Panc1 (cell line): ENCODE results near the gene ZNF593. TPM values are rescaled to one million over a fixed set of nuclear protein-coding genes. Genes with fewer than 3 reads are reported as not detected.

Source experiments
- ATAC-seq: fragments of 200-7000 bp; cut with Tn5 transposase; 2 replicates; pipeline ENCODE4 v1.9.1; 2020; ENCODE audit warnings: mild to moderate bottlenecking, moderate library complexity
- BruUV-seq: library from RNA; stranded (reverse); fragments of 400-500 nt; replicated peaks from 2 replicates; lab custom pipeline; 2021; lab: Mats Ljungman, UMichigan
- CTCF ChIA-PET: fragments of 300-600 bp; sonication (Branson Sonifier 250); formaldehyde crosslinking; loops from one replicate; lab custom pipeline; 2022; ENCODE audit warnings: antibody characterized with exemption; lab: Charles Lee
- POLR2A ChIA-PET: fragments of 300-600 bp; sonication (Branson Sonifier 250); formaldehyde crosslinking; loops from one replicate; lab custom pipeline; 2022; ENCODE audit warnings: antibody characterized with exemption; lab: Charles Lee
- DNase-seq: peaks from one replicate; pipeline ENCODE4 v3.0.0-alpha.2; 2010; ENCODE audit warnings: low read depth, low spot score
- H3K27ac ChIP-seq: 2 replicates; pipeline ENCODE4 v1.5.1; 2011; ENCODE audit warnings: mild to moderate bottlenecking, low read length, inconsistent platforms
- H3K27me3 ChIP-seq: fragments of 200-500 bp; sonication (Bioruptor generic); 2 replicates; pipeline ENCODE4 v1.6.0; 2014; ENCODE audit warnings: low read length, inconsistent platforms; ENCODE audit not compliant: control insufficient read depth, insufficient read depth
- H3K36me3 ChIP-seq: fragments of 200-500 bp; sonication (Bioruptor generic); 2 replicates; pipeline ENCODE4 v1.5.1; 2014; ENCODE audit warnings: inconsistent platforms, mild to moderate bottlenecking, low read length, moderate library complexity; ENCODE audit not compliant: control insufficient read depth, insufficient read depth
- H3K4me1 ChIP-seq: 2 replicates; pipeline ENCODE4 v1.5.1; 2011; ENCODE audit warnings: inconsistent platforms, mild to moderate bottlenecking, low read length, moderate library complexity; ENCODE audit not compliant: control insufficient read depth, insufficient read depth
- H3K4me3 ChIP-seq, 2 experiments: 2 replicates each; pipeline ENCODE4 v1.5.1; 2011 to 2012; ENCODE audit warnings: low read depth in 2 of 2, low read length in 2 of 2, mild to moderate bottlenecking in 2 of 2, inconsistent platforms in 1 of 2, moderate library complexity in 1 of 2
- H3K9me3 ChIP-seq: fragments of 200-500 bp; sonication (Bioruptor generic); 2 replicates; pipeline ENCODE4 v1.5.1; 2014; ENCODE audit warnings: low read depth, mild to moderate bottlenecking, inconsistent platforms, low read length, moderate library complexity; ENCODE audit not compliant: control insufficient read depth, insufficient read depth
- POLR2AphosphoS5 ChIP-seq: IDR thresholded peaks from 2 replicates; pipeline ENCODE4 v1.6.1; 2012; ENCODE audit warnings: mild to moderate bottlenecking, low read depth, low read length, moderate library complexity
- REST ChIP-seq, 2 experiments: IDR thresholded peaks; 2 replicates each; pipeline ENCODE4 v1.6.1; 2011 to 2012; ENCODE audit warnings: low read depth in 2 of 2, control low read depth in 1 of 2, low read length in 1 of 2, mild to moderate bottlenecking in 1 of 2, moderate library complexity in 1 of 2; ENCODE audit not compliant: insufficient read depth in 1 of 2
- SIN3A ChIP-seq: IDR thresholded peaks from 2 replicates; pipeline ENCODE4 v1.6.1; 2012; ENCODE audit warnings: low read depth, mild to moderate bottlenecking, low read length, moderate library complexity, borderline replicate concordance; ENCODE audit not compliant: insufficient read depth
- TCF7L2 ChIP-seq: IDR thresholded peaks from 2 replicates; pipeline ENCODE4 v1.6.1; 2011; ENCODE audit warnings: mild to moderate bottlenecking, low read depth, low read length, inconsistent platforms
- in situ Hi-C: cut with HindIII; loops from 2 replicates; pipeline ENCODE4 v1.10.0; 2016; ENCODE audit warnings: low sequenced_read_pairs, low pct_unique_long_range_greater_than_20kb
- intact Hi-C: fragments of 100-400 bp; cut with micrococcal nuclease; formaldehyde crosslinking; loops from one replicate; pipeline ENCODE4 v1.10.0; 2022; ENCODE audit not compliant: unreplicated experiment
- total RNA-seq: library from RNA; stranded (reverse); gene quantifications from one replicate; pipeline ENCODE4 v1.2.1, GENCODE V29; 2021; ENCODE audit not compliant: unreplicated experiment
- TF ChIP-seq, protein P1 (sequence below): fragments of 450-650 bp; IDR thresholded peaks from 2 replicates; pipeline ENCODE4 v1.5.1; 2017; ENCODE audit warnings: mild to moderate bottlenecking

ZNF593 gene
- total RNA-seq, 1 experiment from 2014 or later = 108 TPM

- DNase-seq = no peak
- H3K4me1 ChIP-seq = peaks cover 1% of the 10 kb centered on the region
- ChIA-PET POLR2A (no interaction called here), CTCF (no interaction called here)
- no peaks in the 10 kb centered on the region for H3K36me3 ChIP-seq
- ATAC-seq = no peak
- TF ChIP-seq POLR2AphosphoS5 (no peak), SIN3A (no peak), REST (IDR thresholded peaks at IDR 0.05; ENCODE audit: insufficient read depth in 1 of 2, low read depth in 2 of 2, low read length in 1 of 2) (no peak), TCF7L2 (no peak)
- TF ChIP-seq, protein P1, sequence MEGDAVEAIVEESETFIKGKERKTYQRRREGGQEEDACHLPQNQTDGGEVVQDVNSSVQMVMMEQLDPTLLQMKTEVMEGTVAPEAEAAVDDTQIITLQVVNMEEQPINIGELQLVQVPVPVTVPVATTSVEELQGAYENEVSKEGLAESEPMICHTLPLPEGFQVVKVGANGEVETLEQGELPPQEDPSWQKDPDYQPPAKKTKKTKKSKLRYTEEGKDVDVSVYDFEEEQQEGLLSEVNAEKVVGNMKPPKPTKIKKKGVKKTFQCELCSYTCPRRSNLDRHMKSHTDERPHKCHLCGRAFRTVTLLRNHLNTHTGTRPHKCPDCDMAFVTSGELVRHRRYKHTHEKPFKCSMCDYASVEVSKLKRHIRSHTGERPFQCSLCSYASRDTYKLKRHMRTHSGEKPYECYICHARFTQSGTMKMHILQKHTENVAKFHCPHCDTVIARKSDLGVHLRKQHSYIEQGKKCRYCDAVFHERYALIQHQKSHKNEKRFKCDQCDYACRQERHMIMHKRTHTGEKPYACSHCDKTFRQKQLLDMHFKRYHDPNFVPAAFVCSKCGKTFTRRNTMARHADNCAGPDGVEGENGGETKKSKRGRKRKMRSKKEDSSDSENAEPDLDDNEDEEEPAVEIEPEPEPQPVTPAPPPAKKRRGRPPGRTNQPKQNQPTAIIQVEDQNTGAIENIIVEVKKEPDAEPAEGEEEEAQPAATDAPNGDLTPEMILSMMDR = no peak
- no peak overlapping the region for H3K27ac ChIP-seq
- no peaks in the 10 kb centered on the region for H3K9me3 ChIP-seq
- in situ Hi-C loops = no loop called here
- intact Hi-C loops = no loop called here
- H3K27me3 ChIP-seq = no peaks in the 10 kb centered on the region
- no peak overlapping the region for H3K4me3 ChIP-seq
- no TSS peak for BruUV-seq
Observed at GRCh38 chr1:26132128-26132833, 37.4 kb upstream of the ZNF593 start.

DNA sequence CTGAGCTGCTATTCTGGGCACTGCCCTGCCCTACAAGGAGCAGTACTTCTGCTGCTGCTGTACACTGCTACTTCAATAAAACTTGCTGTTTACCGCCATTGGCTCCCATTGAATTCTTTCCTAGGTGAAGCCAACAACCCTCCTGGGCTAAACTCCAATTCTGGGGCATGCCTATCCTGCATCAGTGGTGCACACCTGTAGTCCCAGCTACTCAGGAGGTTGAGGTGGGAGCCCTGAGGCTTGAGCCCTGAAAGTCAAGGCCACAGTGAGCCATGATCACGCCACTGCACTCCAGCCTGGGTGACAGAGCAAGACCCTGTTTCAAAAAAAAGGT lies 36.9 kb upstream of the ZNF593 start:
- Histone ChIP-seq H3K4me3 (no peak overlapping the region), H3K27me3 (no peaks in the 10 kb centered on the region), H3K36me3 (no peaks in the 10 kb centered on the region), H3K27ac (no peak overlapping the region), H3K4me1 (no peaks in the 10 kb centered on the region), H3K9me3 (no peaks in the 10 kb centered on the region)
- TF ChIP-seq POLR2AphosphoS5 (no peak), TCF7L2 (no peak), REST (IDR thresholded peaks at IDR 0.05; ENCODE audit: insufficient read depth in 1 of 2, low read depth in 2 of 2, low read length in 1 of 2) (no peak), SIN3A (no peak)
- TF ChIP-seq, protein P1 = no peak
- ATAC-seq (no peak), DNase-seq (no peak)
- ChIA-PET POLR2A (no interaction called here), CTCF (no interaction called here)
- in situ Hi-C loops (no loop called here), intact Hi-C loops (no loop called here)
- no TSS peak for BruUV-seq
